GF-D8 (cell line): ENCODE results near the gene HOMER3.
"Not testable (repeated sequence)": the region's sequence is repeated elsewhere in the genome, so short reads cannot be mapped to it uniquely, and the experiment has no call there.

Experiments used
- DNase-seq: peaks from one replicate; lab custom pipeline; 2025; lab: John Stamatoyannopoulos, UW

Gene HOMER3

DNA sequence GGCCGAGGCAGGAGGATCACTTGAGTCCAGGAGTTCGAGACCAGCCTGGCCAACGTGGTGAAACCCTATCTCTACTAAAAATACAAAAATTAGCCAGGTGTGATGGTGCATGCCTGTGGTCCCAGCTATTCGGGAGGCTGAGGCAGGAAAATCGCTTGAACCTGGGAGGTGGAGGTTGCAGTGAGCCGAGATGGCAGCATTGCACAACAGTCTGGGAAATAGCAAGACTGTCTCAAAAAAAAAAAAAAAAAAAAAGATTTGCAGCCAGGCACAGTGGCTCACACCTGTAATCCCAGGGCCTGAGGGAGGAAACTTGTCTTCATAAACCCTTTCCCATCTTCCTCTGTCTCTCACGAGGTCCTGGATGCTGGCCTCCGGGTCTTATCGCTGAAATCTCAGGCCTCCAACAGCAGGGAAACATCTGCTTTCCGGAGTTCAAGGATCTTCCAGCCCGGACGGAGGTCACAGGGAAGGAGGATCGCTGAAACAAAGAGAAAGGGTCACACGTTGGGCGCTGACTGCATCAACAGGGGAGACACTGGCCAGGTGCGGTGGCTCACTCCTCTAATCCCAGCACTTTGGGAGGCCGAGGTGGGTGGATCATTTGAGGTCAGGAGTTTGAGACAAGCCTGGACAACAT, 11.5 kb upstream of the HOMER3 start:
- DNase-seq: not testable (repeated sequence)

DNA sequence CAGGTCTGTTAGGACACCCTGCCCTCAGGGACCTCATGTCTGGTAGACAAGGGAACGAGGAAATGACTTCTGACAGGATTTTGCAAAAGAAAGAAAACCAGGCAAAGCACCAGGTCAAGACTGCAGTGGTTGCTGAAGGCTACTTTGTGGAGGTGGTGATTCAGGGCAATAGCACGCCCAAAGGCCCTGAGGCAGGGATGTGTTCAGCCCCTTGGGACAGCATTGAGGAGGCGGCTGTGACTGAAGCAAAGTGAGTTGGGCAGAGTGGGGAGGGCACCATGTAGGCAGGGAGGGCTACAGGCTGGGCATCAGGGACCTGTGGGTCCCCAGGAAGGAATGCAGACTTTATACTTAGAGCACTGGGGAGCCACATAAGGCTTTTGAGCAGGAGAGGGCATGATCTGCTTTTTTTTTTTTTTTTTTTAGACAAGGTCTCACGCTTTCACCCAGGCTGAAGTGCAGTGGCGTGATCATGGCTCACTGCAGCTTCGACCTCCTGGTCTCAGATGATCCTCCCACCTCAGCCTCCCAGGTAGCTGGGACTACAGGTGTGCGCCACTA, 10.8 kb upstream of the HOMER3 start:
- DNase-seq: no peak

DNA sequence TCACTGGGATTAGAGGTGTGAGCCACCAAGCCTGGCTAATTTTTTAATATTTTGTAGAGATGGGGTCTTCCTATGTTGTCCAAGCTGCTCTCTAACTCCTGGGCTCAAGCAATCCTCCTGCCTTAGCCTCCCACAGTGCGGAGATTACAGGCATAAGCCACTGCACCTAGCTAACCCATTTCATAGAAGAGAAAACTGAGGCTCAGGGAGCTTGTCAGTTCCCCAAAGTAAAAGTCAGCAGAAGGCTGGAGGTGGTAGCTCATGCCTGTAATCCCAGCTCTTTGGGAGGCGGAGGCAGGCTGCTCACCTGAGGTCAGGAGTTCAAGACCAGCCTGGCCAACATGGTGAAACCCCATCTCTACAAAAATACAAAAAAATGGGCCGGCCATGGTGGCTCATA, 8.8 kb upstream of the HOMER3 start:
- DNase-seq: no peak

DNA sequence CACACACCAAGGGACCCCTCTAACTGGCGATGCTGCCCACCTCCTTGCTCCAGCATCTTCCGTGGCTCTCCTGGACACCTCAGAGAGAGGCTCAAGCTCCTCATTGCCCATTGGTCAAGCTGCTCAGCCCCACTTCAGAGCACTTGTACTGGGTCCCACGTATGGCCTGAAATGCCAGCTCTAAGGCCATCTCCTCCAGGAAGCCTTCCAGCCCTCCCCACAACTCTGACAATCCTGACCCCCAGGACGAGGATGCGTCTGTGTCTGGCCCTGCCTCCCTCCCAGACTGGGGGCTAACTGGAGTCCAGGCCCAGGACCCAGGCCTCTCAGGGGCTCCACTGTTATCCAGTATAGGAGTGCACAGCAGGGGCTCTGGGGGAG, 7.9 kb upstream of the HOMER3 start:
- DNase-seq: no peak

DNA sequence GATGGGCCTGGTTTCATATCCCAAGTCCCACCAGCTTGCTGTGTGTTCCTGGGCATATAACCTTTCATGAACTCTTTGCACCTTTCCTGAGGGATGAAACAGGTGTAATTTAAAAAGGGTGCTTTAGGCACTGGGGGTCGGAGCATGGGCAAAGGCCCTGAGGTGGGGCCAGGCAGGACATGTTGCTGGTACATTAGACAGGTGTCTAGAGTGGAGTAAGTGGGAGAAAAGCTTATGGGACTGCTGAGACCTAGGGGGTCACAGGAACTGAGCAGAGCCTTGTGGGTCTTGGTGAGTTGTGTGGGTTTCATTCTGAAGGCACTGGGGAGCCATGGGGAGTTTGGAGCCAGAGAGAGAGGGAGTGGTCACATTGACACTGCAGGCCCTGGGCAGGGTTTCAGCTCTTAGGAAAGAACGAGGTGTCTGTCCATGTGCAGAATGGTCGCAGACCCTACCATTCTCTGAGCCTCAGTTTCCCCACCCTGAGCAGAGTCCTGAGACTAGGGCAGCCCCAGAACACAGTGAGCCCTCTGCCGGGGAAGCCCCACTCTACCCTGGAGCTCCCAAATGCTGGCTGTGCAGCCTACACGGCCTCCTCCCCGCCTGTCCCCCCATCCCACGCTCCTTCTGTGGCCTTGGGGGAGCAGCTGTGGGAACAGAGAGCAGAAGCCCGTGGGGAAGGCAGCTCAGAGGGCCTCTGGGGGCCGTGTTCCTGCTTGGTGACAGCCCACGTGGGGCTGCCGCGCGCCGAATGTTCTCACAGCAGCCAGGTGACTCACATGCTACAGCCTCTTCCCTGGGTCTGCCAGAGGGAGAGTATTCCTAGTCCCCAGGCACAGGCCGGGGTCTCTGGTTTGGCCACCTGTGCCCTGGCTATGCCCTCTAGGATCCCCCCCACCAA, 7.3 kb upstream of the HOMER3 start:
- DNase-seq: no peak

DNA sequence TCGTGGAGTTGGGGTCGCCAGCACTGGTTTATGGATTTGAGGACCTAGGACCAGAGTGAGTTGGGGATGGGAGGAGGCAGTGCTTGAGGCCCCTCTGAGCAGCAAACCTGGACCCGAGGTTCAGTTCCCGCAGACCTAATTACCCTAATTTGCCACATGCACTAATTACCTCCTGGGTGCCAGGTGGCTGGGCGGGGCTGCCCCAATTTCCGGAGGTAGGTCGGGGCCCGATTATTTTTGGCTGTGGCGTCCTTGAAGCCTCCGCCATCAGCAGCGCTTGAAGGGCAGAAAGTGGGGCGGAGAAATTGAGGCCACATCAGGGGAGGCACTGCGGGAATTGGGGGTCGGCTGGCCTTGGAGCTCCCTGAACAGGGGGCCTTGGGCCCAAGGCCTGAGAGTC, 5.9 kb upstream of the HOMER3 start:
- DNase-seq: no peak

DNA sequence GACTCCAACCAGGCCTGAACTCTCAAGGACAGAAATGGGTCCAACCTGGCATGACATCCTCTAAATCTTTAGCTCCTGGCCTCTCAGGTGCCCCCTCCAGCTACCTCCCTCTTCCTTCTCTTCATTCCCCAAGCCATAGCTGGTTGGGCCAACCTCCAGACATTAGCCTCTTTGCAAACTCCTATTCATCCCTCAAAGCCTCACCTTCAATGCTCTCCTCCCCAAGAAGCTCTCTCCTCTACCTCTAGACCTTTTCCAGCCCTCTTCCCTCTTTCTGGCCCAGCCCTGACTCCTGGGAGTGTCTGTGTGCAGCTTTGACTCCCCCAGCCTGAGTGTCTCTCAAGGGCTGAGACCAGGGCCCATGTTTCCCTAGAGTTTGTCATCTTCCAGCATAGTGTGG, 5.3 kb upstream of the HOMER3 start:
- no peak for DNase-seq

DNA sequence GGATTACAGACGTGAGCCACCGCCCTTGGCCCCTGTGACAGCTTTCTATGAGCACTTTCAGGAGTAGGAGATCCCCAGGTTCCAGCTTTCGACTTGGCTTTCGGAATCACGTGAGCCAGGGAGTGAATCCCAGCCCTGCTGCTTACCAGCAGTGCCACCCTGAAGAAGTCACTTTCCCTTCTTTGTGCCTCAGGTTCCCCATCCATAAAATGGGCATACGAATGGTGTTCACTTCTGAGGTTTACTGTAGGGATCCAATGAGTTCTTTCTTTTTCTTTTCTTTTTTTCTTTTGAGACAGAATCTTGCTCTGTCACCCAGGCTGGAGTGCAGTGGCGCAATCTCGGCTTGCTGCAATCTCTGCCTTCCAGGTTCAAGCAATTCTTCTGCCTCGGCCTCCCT, 4.3 kb upstream of the HOMER3 start:
- no peak for DNase-seq

DNA sequence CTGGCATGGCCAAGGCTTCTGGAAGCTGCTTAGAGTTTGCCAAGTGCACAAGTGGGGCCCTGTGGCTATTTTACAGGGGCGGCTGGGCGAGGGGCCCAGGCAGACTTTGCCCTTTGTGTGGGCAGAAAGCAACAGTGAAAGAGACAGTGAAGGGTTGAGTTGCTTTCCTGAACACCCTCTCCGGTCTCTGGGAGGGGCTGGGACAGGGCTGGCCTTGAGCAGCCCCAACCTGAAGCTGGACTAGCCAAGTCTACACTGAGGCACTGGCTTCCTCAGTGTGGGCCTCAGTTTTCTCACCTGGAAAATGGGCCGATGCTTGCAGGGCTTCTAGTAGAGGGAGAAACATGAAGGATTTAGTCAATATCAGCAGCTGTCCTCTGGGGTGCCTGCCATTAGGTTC, 2.4 kb upstream of the HOMER3 start:
- no peak for DNase-seq

DNA sequence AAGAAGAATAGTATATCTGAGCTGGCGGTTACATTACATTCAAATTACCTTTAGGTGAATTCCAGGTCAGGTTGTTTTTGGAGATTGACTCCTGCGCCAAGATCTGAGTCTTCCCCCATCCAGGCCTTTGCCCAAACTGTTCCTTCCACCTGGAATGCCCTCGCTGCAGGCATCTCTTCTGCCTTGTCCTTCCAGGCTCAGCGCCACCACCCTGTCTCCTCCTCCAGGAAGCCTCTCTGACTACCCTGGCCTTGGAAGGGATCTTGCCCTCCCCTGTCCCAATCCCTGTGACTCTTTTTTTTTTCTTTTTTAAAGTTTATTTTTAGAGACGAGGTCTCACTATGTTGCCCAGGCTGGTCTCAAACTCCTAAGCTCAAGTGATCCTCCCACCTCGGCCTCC, 1.7 kb upstream of the HOMER3 start:
- DNase-seq: no peak

DNA sequence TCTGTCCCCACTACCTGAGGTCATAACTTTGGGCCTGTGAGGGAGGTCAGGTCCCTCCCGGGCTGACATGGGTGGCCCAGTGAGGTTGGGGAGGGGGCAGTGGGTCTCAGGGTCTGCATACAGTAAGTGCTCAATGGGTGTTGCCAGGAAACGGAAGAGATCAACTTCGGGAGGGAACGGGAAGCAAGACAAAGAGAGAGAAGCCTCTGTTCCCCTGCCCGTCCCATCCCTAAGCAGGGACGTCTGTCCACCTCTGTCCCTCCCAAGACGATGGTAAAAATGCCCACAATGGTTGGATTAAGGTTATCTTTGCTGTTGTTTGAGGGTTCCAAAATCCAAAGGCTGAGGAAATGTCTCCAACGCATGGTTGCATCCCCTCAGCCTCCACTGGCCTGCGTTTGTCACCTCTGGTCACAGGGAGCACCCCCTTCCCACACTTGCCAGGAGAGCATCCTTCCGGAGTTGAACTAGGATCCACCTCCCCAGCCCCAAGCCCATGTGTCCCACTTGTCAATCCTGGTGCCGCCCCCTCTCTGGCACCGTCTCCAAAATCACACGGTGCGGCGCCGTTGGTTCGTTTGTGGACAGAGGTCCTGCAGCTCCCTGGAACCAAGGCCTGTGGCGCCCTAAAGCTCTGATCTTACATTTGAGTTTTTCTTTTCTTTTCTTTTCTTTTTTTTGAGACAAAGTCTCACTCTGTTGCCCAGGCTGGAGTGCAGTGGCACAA, 774 bp upstream of the HOMER3 start:
- DNase-seq: no peak

DNA sequence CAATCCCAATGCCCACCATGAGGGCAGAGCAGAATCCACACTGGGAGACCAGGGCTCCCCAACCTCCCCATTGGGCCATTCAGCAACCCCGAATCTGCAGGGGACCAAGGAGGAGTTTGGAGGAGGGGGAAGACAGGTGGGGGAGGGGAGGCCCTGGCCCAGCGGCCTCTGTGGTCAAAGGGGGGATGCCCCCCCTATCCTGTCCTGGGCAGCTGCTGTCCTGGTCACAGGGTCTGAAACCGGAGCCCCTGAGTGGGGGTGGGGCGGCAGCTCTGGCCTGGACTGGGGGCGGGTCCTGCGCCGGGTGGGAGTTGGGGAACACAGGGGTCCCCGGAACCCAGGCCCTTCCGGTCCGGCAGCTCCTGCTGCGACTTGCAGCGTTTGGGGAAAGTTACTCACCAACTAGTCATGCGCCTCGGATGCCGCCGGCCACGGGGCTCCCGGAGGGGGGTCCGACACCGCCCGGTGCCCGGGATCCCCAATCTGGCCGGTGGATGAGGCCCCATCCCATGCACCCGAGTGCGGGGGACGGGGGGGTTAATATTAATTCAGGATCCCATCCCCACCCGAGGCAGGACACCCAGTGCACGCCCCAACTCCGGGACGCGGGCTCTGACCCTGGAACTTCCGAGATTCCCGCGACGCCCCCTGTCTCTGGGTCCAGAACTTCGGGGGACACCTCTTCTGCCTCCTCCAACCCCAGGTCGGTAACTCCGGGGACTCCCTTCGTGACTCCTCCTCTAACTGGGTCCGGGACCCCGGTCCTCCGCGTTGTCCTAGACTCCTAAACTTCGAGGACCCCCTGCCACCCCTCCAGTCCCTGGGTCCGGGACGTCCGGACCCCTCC, 872 bp downstream of the HOMER3 start:
- peak; percentile 10 for DNase-seq

DNA sequence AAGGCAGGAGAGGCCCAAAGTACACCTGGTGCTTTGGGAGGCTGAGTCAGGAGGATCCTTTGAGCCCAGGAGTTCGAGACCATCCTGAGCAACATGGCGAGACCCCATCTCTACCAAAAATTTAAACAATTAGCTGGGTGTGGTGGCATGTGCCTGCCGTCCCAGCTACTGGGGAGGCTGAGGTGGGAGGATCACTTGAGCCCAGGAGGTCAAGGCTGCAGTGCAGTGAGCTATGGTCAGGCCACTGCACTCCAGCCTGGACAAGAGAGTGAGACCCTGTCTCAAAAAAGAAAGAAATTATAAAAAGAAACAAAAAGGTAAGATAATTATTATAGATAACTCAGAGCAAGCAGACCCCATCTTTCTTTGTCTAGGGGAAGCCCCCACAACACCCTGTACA, 1.9 kb downstream of the HOMER3 start:
- no peak for DNase-seq

DNA sequence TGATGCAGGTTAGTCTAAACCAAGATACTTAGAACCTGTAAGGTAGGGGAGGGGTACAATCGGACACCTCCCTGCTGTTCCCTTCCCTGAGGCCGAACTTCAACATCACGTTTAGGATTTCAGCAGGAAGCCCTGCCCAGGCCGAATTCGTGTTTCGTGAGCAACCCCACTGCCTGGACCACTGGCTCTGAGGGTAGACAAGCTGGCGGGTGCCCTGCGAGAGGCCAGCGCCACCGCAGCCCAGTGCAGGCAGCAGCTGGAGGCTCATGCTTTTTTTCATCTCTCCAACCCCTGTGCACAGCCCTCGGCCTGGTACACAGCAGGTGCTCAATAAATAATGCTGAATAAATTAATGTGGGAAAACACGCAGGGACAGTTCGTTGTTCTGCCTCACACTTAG, 7.7 kb downstream of the HOMER3 start:
- DNase-seq: no peak

DNA sequence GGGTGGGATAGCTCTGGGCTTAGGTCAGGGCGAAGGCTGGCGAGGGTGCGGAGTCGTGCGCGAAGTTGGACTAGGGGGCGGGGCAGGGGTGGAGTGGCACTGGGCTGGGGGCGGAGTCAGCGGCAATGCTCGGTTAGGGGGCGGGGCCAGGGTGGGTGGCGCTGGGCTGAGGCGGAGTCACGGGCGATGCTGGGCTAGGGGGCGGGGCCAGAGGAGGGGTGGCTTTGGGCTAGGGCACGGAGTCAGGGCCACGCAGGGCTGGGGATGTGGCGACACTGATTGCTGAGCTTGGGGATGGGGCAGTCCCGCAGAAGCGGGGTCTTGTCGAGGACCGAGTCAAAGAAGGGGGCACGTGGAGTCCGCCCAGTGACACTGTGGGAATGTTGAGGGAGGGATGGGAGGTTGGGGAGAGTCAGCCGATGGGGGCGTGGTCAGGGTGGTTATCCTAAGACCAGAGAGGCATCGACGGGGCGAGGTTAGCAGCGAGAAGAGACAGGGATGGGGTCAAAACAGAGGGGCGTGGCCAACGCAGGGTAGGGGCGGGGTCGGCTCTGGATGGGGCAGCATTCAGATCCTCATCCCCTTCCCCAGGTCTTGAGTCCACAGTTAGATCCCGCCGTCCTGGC, 8.7 kb downstream of the HOMER3 start:
- DNase-seq: no peak

DNA sequence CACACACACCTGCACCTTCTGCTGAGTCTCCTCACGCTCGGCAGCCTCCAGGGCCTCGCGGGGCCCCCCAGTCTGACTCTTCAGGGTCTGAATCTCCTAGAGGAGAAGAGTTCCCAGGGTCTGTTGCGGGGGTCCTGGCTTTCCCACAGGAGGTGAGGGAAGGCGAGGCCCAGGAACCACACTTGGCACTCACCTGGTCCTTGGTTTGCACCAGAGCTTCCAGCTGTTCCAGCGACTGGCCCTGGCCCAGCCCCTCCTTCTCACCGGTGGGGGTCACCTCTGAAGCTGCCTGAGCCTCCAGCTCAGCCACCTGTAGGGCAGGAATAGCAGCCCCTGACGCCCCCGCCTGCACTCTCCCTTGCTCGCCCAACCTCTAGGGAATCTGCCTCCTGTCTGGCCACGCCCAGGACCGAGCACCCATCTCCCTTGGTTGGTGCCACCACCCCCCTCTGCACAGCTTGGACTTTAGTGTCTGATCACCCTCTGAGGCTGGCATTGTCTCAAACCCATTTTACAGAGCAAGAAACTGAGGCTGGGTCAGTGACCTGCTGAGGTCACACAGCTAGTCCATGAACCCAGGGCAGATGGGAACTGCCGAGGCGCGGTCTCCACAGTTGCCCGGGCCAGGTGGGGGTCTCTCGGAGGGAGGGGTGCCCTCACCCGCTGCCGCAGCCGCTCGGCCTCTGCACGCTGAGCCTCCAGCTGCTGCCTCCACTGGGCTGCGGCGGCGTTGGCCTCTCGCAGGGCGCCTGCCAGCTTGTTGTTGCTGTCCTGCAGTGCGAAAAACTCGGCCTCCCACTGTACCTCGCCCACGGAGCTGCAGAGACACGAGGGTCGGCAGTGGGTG, 9.5 kb downstream of the HOMER3 start:
- DNase-seq: no peak

DNA sequence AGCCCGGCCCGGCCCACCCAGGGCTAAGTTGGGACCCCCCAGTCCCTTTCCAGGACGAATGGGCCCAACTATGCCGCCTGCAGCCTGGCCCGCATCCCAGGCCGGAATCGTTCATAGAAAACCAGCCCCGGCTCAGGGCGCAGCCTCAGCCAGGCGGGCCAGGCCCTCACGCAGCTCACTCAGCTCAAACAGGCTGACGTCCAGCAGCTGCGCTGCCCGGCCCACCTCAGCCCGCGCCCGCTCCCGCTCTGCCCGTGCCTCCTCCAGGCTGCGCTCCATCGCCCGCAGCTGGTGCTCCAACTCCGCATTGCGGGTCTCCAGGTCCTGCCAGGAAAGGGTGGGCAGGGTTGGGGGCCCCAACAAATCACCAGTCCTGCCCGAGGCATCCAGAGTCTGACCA, 11.7 kb downstream of the HOMER3 start:
- DNase-seq: no peak

DNA sequence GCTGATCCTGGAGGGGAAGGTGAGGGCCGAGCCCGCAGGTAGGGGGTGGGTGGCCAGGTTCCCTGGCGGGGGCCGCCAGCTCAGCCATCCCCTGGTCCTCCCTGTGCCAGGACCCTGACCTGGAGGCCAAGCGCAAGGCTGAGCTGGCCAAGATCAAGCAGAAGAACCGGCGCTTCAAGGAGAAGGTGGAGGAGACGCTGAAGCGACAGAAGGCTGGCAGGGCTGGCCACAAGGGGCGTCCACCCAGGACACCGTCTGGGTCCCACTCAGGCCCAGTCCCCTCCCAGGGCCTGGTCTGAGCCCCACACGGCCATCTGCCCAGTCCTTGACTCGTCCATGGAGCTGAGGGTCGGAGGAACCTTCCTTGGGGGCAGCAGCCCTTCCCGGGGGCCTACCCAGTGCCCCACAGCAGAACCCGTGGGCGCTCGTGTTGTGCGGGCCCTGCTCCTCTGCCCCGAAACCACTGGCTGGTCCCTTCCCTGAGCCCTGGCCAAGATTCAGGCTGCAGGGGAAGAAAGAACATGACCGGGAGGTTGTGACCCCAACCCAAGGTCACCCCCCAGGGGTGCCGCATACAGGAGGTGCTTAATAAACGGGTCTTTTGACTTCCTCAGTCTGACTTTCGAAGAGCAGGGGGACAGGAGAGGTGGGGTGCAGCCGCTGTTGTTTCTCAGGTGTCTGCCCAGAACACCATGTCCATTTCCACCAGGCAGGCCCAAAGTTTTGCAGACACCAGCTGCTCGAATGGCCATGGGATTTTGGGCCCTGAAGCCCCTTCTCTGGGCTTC, 12.8 kb downstream of the HOMER3 start:
- no peak for DNase-seq

DNA sequence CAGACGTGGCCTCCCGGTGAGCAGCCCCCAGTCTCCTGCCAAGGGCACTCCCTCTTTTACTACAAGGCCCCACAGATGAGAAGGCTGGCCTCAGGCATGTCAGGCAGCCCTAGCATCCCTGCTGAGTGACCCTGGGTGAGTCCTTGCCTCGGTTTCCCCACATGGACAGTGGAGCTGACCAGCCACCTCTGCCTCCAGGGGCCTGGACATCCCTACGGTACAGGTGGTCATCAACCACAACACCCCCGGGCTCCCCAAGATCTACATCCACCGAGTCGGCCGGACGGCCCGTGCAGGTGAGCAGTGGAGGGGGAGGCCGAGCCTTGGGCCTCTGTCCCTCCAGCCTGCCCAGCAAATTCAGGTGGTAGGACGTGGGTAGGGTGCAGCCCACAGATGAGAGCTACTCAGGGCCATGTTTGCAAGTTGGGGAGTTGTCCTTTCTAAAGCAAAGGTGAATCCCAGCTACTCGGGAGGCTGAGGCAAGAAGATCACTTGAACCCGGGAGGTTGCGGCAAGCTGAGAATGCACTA, 16.3 kb downstream of the HOMER3 start:
- DNase-seq: no peak
